Natural killer cell (primary cell): ENCODE measurements around the gene ERFE. TPM values are rescaled to one million over a fixed set of nuclear protein-coding genes. Genes with fewer than 3 reads are reported as not detected.
A peak's percentile ranks its signal among the peaks of the same experiment; 100 is the strongest.

Source experiments
- ATAC-seq, 3 donors: fragments of 150-1000 bp in 2 of 3; fragments of 200-7000 bp in 1 of 3; cut with Tn5 transposase; 1 replicate in 1 of 3; 2 replicates in 2 of 3; pipeline ENCODE4 v1.10.0; 2021; ENCODE audit warnings: mild to moderate bottlenecking in 2 of 3, moderate library complexity in 2 of 3
- DNase-seq, 2 donors: peaks; one replicate each; pipeline versions ENCODE4 v3.0.0 to v3.0.0-alpha.2; 2013 to 2021; ENCODE audit warnings: mixed read lengths in 1 of 2
- H3K27ac ChIP-seq: one replicate; pipeline ENCODE4 v1.5.1; 2013; ENCODE audit warnings: mild to moderate bottlenecking, low read length
- H3K27me3 ChIP-seq: one replicate; pipeline ENCODE4 v1.6.1; 2013; ENCODE audit warnings: low read length; ENCODE audit not compliant: control insufficient read depth, insufficient read depth
- H3K36me3 ChIP-seq: one replicate; pipeline ENCODE4 v1.6.1; 2013; ENCODE audit warnings: low read length; ENCODE audit not compliant: control insufficient read depth, insufficient read depth
- H3K4me1 ChIP-seq: one replicate; pipeline ENCODE4 v1.6.1; 2013; ENCODE audit warnings: low read length; ENCODE audit not compliant: control insufficient read depth, insufficient read depth
- H3K4me3 ChIP-seq: one replicate; pipeline ENCODE4 v1.5.1; 2013; ENCODE audit warnings: low read length
- H3K9me3 ChIP-seq: one replicate; pipeline ENCODE4 v1.6.1; 2013; ENCODE audit warnings: low read length; ENCODE audit not compliant: control insufficient read depth, insufficient read depth
- H3K27ac Mint-ChIP-seq, 2 donors: one replicate each; pipeline ENCODE4 v1.8.0; 2022; ENCODE audit warnings: mild to moderate bottlenecking in 2 of 2, mixed read lengths in 2 of 2, moderate library complexity in 1 of 2
- H3K27me3 Mint-ChIP-seq, 2 donors: one replicate each; pipeline ENCODE4 v1.8.0; 2022; ENCODE audit warnings: low read depth in 2 of 2, mixed read lengths in 2 of 2
- H3K36me3 Mint-ChIP-seq: one replicate; pipeline ENCODE4 v1.8.0; 2022; ENCODE audit warnings: mixed read lengths
- H3K4me1 Mint-ChIP-seq, 2 donors: one replicate each; pipeline ENCODE4 v1.8.0; 2022; ENCODE audit warnings: mixed read lengths in 2 of 2
- H3K4me3 Mint-ChIP-seq: one replicate; pipeline ENCODE4 v1.8.0; 2022; ENCODE audit warnings: mild to moderate bottlenecking, moderate library complexity, mixed read lengths
- H3K9me3 Mint-ChIP-seq, 2 donors: one replicate each; pipeline ENCODE4 v1.8.0; 2022; ENCODE audit warnings: mixed read lengths in 2 of 2
- WGBS: methylation state at CpG from one replicate; pipeline ENCODE4 v1.1.7; 2013; ENCODE audit warnings: missing lambda C conversion rate; ENCODE audit not compliant: insufficient coverage; 5-methylcytosine and 5-hydroxymethylcytosine counted together
- intact Hi-C: fragments of 100-400 bp; cut with micrococcal nuclease; formaldehyde crosslinking; loops from one replicate; pipeline ENCODE4 v1.14.2; 2022
- total RNA-seq, 4 donors: library from RNA; stranded (reverse); fragments of 120-200 nt in 1 of 4; gene quantifications; one replicate each; pipeline versions ENCODE4 v1.2.3 to v1.2.4, GENCODE V29; 2013 to 2022
- TF ChIP-seq, protein P1 (sequence below): fragments of 200-600 bp; IDR thresholded peaks from one replicate; pipeline ENCODE4 v1.8.0; 2022; ENCODE audit warnings: antibody characterized with exemption

ERFE gene
- total RNA-seq, 3 donors from 2014 or later (not counting 1 experiment from before 2014, with no cell fraction given), result 0.33 to 4.8 (median 4.3) TPM

DNA sequence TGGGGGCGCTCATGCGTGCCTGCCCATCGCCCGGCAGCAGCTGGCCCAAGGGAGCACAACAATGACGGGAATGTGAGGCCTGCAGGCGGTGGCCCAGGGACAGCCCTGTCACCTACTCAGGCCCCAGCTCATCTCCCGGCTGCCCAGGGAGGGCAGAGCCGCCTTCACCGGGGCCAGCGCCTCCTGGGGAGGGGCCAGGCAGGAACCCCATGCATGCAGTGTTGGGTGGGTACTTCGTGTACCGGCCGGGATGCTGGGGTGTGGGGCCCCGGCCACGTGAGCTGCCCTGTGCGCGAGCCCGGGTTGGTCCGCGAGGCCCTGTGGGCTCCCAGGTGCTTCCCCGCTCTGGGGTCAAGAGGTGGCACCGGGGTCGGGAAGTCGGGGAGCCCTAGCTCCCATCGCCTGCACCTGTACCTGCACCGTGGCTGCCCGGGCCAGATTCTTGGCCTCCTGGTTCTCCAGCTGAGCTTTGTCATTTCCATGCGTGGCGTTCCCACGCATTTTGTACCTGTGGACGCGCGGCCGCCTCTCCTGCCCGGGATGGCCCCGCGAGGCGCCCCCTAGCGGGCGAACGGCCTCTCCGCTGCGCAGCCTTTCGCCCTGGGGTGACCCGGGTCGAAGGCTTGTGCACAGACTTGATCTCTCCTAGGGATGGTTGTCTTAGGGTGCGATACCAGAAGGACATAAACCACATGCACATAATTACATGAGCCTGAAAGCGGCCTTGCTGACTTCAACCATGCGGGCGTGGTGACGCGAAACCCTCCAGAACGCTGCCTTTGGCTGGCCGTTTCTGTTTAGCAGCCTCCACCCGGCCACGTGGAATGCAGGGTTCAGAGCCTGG lies 19.4 kb upstream of the ERFE start:
- ATAC-seq, result peak in 2 of 3 donors; percentile 31 to 50
- Mint-ChIP-seq H3K27ac (no peak overlapping the region), H3K36me3 (no peaks in the 10 kb centered on the region), H3K4me1 (peaks cover 8 to 9% of the 10 kb centered on the region in 2 donors), H3K9me3 (no peaks in the 10 kb centered on the region), H3K4me3 (no peak overlapping the region), H3K27me3 (no peaks in the 10 kb centered on the region)
- no peak overlapping the region for H3K27ac ChIP-seq
- 66% methylated on average over 56 of the region's 56 CpGs for WGBS
- H3K36me3 ChIP-seq, result no peaks in the 10 kb centered on the region
- H3K9me3 ChIP-seq, result no peaks in the 10 kb centered on the region
- DNase-seq, result peak; percentile 37 to 46
- no peaks in the 10 kb centered on the region for H3K27me3 ChIP-seq
- intact Hi-C loops, result no loop called here
- TF ChIP-seq, protein P1, sequence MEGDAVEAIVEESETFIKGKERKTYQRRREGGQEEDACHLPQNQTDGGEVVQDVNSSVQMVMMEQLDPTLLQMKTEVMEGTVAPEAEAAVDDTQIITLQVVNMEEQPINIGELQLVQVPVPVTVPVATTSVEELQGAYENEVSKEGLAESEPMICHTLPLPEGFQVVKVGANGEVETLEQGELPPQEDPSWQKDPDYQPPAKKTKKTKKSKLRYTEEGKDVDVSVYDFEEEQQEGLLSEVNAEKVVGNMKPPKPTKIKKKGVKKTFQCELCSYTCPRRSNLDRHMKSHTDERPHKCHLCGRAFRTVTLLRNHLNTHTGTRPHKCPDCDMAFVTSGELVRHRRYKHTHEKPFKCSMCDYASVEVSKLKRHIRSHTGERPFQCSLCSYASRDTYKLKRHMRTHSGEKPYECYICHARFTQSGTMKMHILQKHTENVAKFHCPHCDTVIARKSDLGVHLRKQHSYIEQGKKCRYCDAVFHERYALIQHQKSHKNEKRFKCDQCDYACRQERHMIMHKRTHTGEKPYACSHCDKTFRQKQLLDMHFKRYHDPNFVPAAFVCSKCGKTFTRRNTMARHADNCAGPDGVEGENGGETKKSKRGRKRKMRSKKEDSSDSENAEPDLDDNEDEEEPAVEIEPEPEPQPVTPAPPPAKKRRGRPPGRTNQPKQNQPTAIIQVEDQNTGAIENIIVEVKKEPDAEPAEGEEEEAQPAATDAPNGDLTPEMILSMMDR, result peak; percentile 49
- peaks cover 20% of the 10 kb centered on the region for H3K4me1 ChIP-seq
- no peak overlapping the region for H3K4me3 ChIP-seq

GRCh38 chr2:238140040-238140439 lies 18.7 kb upstream of the ERFE start:
- Mint-ChIP-seq H3K4me1 (peaks cover 8 to 9% of the 10 kb centered on the region in 2 donors), H3K36me3 (no peaks in the 10 kb centered on the region), H3K4me3 (no peak overlapping the region), H3K27ac (no peak overlapping the region), H3K9me3 (no peaks in the 10 kb centered on the region), H3K27me3 (no peaks in the 10 kb centered on the region)
- ATAC-seq (no peak), DNase-seq (no peak)
- H3K27me3 ChIP-seq, result no peaks in the 10 kb centered on the region
- TF ChIP-seq, protein P1, result no peak
- H3K4me3 ChIP-seq, result no peak overlapping the region
- 94% methylated on average over 7 of the region's 7 CpGs for WGBS
- H3K9me3 ChIP-seq, result no peaks in the 10 kb centered on the region
- H3K4me1 ChIP-seq, result peaks cover 20% of the 10 kb centered on the region
- intact Hi-C loops, result no loop called here
- no peaks in the 10 kb centered on the region for H3K36me3 ChIP-seq
- no peak overlapping the region for H3K27ac ChIP-seq

- intact Hi-C loops, result no loop called here
- Histone ChIP-seq H3K27ac (no peak overlapping the region), H3K27me3 (no peaks in the 10 kb centered on the region), H3K9me3 (no peaks in the 10 kb centered on the region), H3K4me1 (peaks cover 20% of the 10 kb centered on the region), H3K4me3 (no peak overlapping the region), H3K36me3 (no peaks in the 10 kb centered on the region)
- Mint-ChIP-seq H3K27ac (no peak overlapping the region), H3K9me3 (no peaks in the 10 kb centered on the region), H3K27me3 (no peaks in the 10 kb centered on the region), H3K4me1 (peaks cover 8 to 9% of the 10 kb centered on the region in 2 donors), H3K4me3 (no peak overlapping the region), H3K36me3 (no peaks in the 10 kb centered on the region)
- 93% methylated on average over 60 of the region's 60 CpGs for WGBS
- ATAC-seq (no peak), DNase-seq (no peak)
- TF ChIP-seq, protein P1, result no peak
These were observed 17.8 kb upstream of the ERFE start for GRCh38 chr2:238140721-238141540.
